ENCODE data around the gene DCDC2B. TPM values are rescaled to one million over a fixed set of nuclear protein-coding genes. Genes with fewer than 3 reads are reported as not detected.

Gene DCDC2B
- total RNA-seq, 1 experiment from 2014 or later, result 0.27 TPM

DNA sequence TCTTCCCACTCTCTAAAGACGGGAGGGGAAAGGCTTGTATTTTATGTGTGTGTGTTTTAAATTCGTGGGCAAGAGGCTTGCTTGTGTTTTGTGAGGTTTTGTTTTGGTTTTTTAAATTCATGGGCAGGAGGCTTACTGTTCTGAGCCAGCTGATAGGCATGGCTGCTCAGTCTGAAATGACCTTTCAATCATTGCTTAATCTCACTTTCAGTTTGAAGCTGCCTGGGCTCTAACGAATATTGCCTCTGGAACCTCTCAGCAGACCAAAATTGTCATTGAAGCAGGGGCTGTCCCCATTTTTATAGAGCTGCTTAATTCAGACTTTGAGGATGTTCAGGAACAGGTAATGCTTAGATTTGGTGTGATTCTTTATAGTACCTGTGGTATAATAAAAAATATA lies 49.7 kb upstream of the DCDC2B start (continued):
- TF ChIP-seq, protein P1, sequence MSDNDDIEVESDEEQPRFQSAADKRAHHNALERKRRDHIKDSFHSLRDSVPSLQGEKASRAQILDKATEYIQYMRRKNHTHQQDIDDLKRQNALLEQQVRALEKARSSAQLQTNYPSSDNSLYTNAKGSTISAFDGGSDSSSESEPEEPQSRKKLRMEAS (IDR thresholded peaks at IDR 0.05), result no peak
- TF ChIP-seq POLR2A (IDR thresholded peaks at IDR 0.05; ENCODE audit: borderline replicate concordance, extremely low read depth, insufficient read depth, insufficient read length) (no peak), ZBTB33 (IDR thresholded peaks at IDR 0.05; ENCODE audit: extremely low read depth, insufficient replicate concordance, low read length) (no peak)

GRCh38 chr1:32163405-32163804 lies 45.5 kb upstream of the DCDC2B start:
- no TSS peak for BruUV-seq (replicated peaks)
- H3K27me3 ChIP-seq (ENCODE audit: insufficient read depth, low read length), result no peaks in the 10 kb centered on the region
- ATAC-seq, result no peak
- no peak overlapping the region for H3K9ac ChIP-seq (ENCODE audit: low read length)
- intact Hi-C loops (cut with micrococcal nuclease), result no loop called here
- no peak overlapping the region for H3K4me3 ChIP-seq (replicated peaks in 1 of 2; ENCODE audit: low read depth in 1 of 2, low read length in 2 of 2)
- no peaks in the 10 kb centered on the region for H3K9me3 ChIP-seq (ENCODE audit: control insufficient read depth in 1 of 2, insufficient read depth in 1 of 2, low read depth in 1 of 2, low read length in 2 of 2)
- 0 out of 2 replicates have a peak, but pooled peaks cover 3% of the 10 kb centered on the region for H4K20me1 ChIP-seq (ENCODE audit: insufficient read depth)
- ChIA-PET CTCF (no interaction called here), POLR2A (no interaction called here), RAD21 (ENCODE audit: low non-redundant PET in 1 of 2, low total read pairs in 2 of 2, uncharacterized antibody in 2 of 2, unreplicated experiment in 2 of 2) (no interaction called here)
- DNase-seq (ENCODE audit: low read depth, low spot score), result no peak
- H3K4me2 ChIP-seq (ENCODE audit: low read length), result no peak overlapping the region
- H3K36me3 ChIP-seq (ENCODE audit: control insufficient read depth in 1 of 2, insufficient read depth in 2 of 2, low read length in 2 of 2), result peaks cover 21 to 59% of the 10 kb centered on the region in 2 experiments
- H3K4me1 ChIP-seq (ENCODE audit: control insufficient read depth in 1 of 2, insufficient read depth in 2 of 2, low read length in 2 of 2), result no peaks in the 10 kb centered on the region
- H3K27ac ChIP-seq (ENCODE audit: low read depth, low read length), result no peak overlapping the region
- H2AFZ ChIP-seq (ENCODE audit: low read depth, low read length, poor library complexity, severe bottlenecking), result no peak overlapping the region
- H3K79me2 ChIP-seq (ENCODE audit: insufficient read depth, low read length), result no peaks in the 10 kb centered on the region
- no peaks in the 10 kb centered on the region for H3K9me2 ChIP-seq (ENCODE audit: insufficient read depth)
- no peak for TF ChIP-seq POLR2AphosphoS5 (IDR thresholded peaks at IDR 0.05; ENCODE audit: low read depth, low read length)
- TF ChIP-seq SP1 (IDR thresholded peaks at IDR 0.05; ENCODE audit: low read depth), result no peak
- no peak for TF ChIP-seq EGR1 (IDR thresholded peaks at IDR 0.05; ENCODE audit: low read depth)
- TF ChIP-seq EZH2 (IDR thresholded peaks at IDR 0.05), result no peak
- no peak for TF ChIP-seq ZBTB33 (IDR thresholded peaks at IDR 0.05; ENCODE audit: extremely low read depth, insufficient replicate concordance, low read length)
- no peak for TF ChIP-seq CEBPB (IDR thresholded peaks at IDR 0.05; ENCODE audit: low read depth)
- no peak for TF ChIP-seq ELF1 (IDR thresholded peaks at IDR 0.05; ENCODE audit: borderline replicate concordance, low read depth)
- no peak for TF ChIP-seq SIN3A (IDR thresholded peaks at IDR 0.05; ENCODE audit: low read depth)
- no peak for TF ChIP-seq CTCF (IDR thresholded peaks at IDR 0.05 in 2 of 3, conservative IDR thresholded peaks at IDR 0.05 in 1 of 3; ENCODE audit: borderline replicate concordance in 1 of 3, insufficient read depth in 1 of 3, low read depth in 2 of 3, low read length in 2 of 3)
- TF ChIP-seq CBX3 (IDR thresholded peaks at IDR 0.05; ENCODE audit: low read depth), result no peak
- TF ChIP-seq, protein P2, sequence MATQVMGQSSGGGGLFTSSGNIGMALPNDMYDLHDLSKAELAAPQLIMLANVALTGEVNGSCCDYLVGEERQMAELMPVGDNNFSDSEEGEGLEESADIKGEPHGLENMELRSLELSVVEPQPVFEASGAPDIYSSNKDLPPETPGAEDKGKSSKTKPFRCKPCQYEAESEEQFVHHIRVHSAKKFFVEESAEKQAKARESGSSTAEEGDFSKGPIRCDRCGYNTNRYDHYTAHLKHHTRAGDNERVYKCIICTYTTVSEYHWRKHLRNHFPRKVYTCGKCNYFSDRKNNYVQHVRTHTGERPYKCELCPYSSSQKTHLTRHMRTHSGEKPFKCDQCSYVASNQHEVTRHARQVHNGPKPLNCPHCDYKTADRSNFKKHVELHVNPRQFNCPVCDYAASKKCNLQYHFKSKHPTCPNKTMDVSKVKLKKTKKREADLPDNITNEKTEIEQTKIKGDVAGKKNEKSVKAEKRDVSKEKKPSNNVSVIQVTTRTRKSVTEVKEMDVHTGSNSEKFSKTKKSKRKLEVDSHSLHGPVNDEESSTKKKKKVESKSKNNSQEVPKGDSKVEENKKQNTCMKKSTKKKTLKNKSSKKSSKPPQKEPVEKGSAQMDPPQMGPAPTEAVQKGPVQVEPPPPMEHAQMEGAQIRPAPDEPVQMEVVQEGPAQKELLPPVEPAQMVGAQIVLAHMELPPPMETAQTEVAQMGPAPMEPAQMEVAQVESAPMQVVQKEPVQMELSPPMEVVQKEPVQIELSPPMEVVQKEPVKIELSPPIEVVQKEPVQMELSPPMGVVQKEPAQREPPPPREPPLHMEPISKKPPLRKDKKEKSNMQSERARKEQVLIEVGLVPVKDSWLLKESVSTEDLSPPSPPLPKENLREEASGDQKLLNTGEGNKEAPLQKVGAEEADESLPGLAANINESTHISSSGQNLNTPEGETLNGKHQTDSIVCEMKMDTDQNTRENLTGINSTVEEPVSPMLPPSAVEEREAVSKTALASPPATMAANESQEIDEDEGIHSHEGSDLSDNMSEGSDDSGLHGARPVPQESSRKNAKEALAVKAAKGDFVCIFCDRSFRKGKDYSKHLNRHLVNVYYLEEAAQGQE (IDR thresholded peaks at IDR 0.05; ENCODE audit: low read depth), result no peak
- no peak for TF ChIP-seq POLR2A (IDR thresholded peaks at IDR 0.05; ENCODE audit: borderline replicate concordance, extremely low read depth, insufficient read depth, insufficient read length)
- TF ChIP-seq ZNF274 (IDR thresholded peaks at IDR 0.05; ENCODE audit: low read depth, low read length), result no peak
- no peak for TF ChIP-seq EZH2phosphoT487 (IDR thresholded peaks at IDR 0.05; ENCODE audit: borderline replicate concordance)

Measured in HCT116 (cell line).